K562 (cell line): ENCODE data around the gene PFAS. TPM values are rescaled to one million over a fixed set of nuclear protein-coding genes. Genes with fewer than 3 reads are reported as not detected.
A peak's percentile ranks its signal among the peaks of the same experiment; 100 is the strongest.

Experiments used
- ATAC-seq: fragments of 200-7000 bp; cut with Tn5 transposase; 3 replicates; pipeline ENCODE4 v1.9.1; 2020; ENCODE audit warnings: moderate library complexity
- BruUV-seq: library from RNA; stranded (reverse); fragments of 400-500 nt; replicated peaks from 2 replicates; lab custom pipeline; 2021; lab: Mats Ljungman, UMichigan
- CTCF ChIA-PET: fragments of 300-600 bp; formaldehyde crosslinking; extraction: SDS; loops from one replicate; lab custom pipeline; 2021; ENCODE audit warnings: low intra/inter-chr PET ratio; lab: Yijun Ruan, JAX
- POLR2A ChIA-PET: fragments of 300-600, 350-650 bp; sonication (Branson Sonifier 250); formaldehyde crosslinking; extraction: SDS; loops from one replicate; lab custom pipeline; 2021; ENCODE audit warnings: antibody characterized with exemption, inconsistent platforms; lab: Yijun Ruan, JAX
- DNase-seq, 4 experiments: peaks; one replicate each; pipeline versions ENCODE4 v3.0.0 to v3.0.0-alpha.2; 2011 to 2018; ENCODE audit warnings: low spot score in 3 of 4, mixed read lengths in 3 of 4; ENCODE audit errors: extremely low read depth in 1 of 4
- FAIRE-seq: peaks from 2 replicates; lab custom pipeline; 2011; peaks lifted over from hg19 to GRCh38; lab: Jason Lieb, UNC
- H2AFZ ChIP-seq: 2 replicates; pipeline ENCODE4 v1.6.0; 2011; ENCODE audit warnings: low read depth, low read length, control low read depth, inconsistent platforms
- H3K27ac ChIP-seq: fragments of 200-600 bp; 3 replicates; pipeline ENCODE4 v1.8.0; 2011; ENCODE audit warnings: low read depth, mild to moderate bottlenecking, control low read depth, inconsistent platforms, low read length, moderate library complexity, mixed read lengths; ENCODE audit errors: extremely low read depth
- H3K27me3 ChIP-seq, 2 experiments: fragments of 300-600 bp in 1 of 2; 2 replicates in 1 of 2; 3 replicates in 1 of 2; pipeline versions ENCODE4 v1.6.0 to v1.8.0; 2011; ENCODE audit warnings: inconsistent platforms in 2 of 2, low read length in 2 of 2, mild to moderate bottlenecking in 1 of 2, mixed read lengths in 1 of 2, moderate library complexity in 1 of 2; ENCODE audit not compliant: control insufficient read depth in 2 of 2, insufficient read depth in 2 of 2
- H3K36me3 ChIP-seq: fragments of 300-600 bp; 3 replicates; pipeline ENCODE4 v1.8.0; 2011; ENCODE audit warnings: mild to moderate bottlenecking, low read length, inconsistent platforms; ENCODE audit not compliant: control insufficient read depth, insufficient read depth
- H3K4me1 ChIP-seq, 2 experiments: fragments of 200-600 bp in 1 of 2; replicated peaks in 1 of 2; 2 replicates in 1 of 2; 3 replicates in 1 of 2; pipeline versions ENCODE4 v1.5.1 to v1.8.0; 2011; ENCODE audit warnings: inconsistent platforms in 2 of 2, low read length in 2 of 2, mild to moderate bottlenecking in 1 of 2, mixed read lengths in 1 of 2, moderate library complexity in 1 of 2; ENCODE audit not compliant: control insufficient read depth in 2 of 2, insufficient read depth in 2 of 2
- H3K4me2 ChIP-seq: 2 replicates; pipeline ENCODE4 v1.6.1; 2011; ENCODE audit warnings: low read length, control low read depth, inconsistent platforms, mixed read lengths; ENCODE audit not compliant: insufficient read depth
- H3K4me3 ChIP-seq: fragments of 200-600 bp; sonication (generic), shearing (Covaris generic); 2 replicates; pipeline ENCODE4 v1.5.1; 2016; ENCODE audit warnings: control low read depth, inconsistent platforms
- H3K79me2 ChIP-seq: fragments of 200-600 bp; 3 replicates; pipeline ENCODE4 v1.8.0; 2011; ENCODE audit warnings: low read length, inconsistent platforms; ENCODE audit not compliant: control insufficient read depth, insufficient read depth
- H3K9ac ChIP-seq, 2 experiments: 2 replicates each; pipeline versions ENCODE4 v1.6.0 to v1.6.1; 2011; ENCODE audit warnings: low read depth in 2 of 2, low read length in 2 of 2, control low read depth in 1 of 2, inconsistent platforms in 1 of 2, mild to moderate bottlenecking in 1 of 2, mixed read lengths in 1 of 2; ENCODE audit not compliant: insufficient read depth in 1 of 2
- H3K9me1 ChIP-seq: one replicate; pipeline ENCODE4 v1.6.0; 2011; ENCODE audit warnings: inconsistent platforms, mild to moderate bottlenecking, low read length, moderate library complexity; ENCODE audit not compliant: control insufficient read depth, insufficient read depth
- H3K9me3 ChIP-seq: replicated peaks from 2 replicates; pipeline ENCODE4 v1.5.1; 2011; ENCODE audit warnings: low read depth, low read length, inconsistent platforms; ENCODE audit not compliant: control insufficient read depth, insufficient read depth
- H4K20me1 ChIP-seq: replicated peaks from 2 replicates; pipeline ENCODE4 v1.6.1; 2011; ENCODE audit warnings: low read length, inconsistent platforms, mixed read lengths; ENCODE audit not compliant: control insufficient read depth, insufficient read depth
- ATF1 ChIP-seq, 2 experiments: fragments of 450-650 bp in 1 of 2; IDR thresholded peaks; 2 replicates each; pipeline ENCODE4 v1.6.1; 2016; ENCODE audit warnings: missing compliant biosample characterization in 1 of 2, missing genetic modification characterization in 1 of 2
- DPF2 ChIP-seq: fragments of 450-650 bp; IDR thresholded peaks from 2 replicates; pipeline ENCODE4 v1.6.1; 2016
- FOXA1 ChIP-seq: fragments of 450-650 bp; IDR thresholded peaks from 2 replicates; pipeline ENCODE4 v1.6.1; 2016; ENCODE audit warnings: mild to moderate bottlenecking, borderline replicate concordance
- ILK ChIP-seq: fragments of 450-650 bp; IDR thresholded peaks from 2 replicates; pipeline ENCODE4 v1.6.1; 2016; ENCODE audit warnings: missing genetic modification characterization, low read depth, mild to moderate bottlenecking, missing compliant biosample characterization, moderate library complexity, borderline replicate concordance
- KLF13 ChIP-seq: fragments of 450-650 bp; IDR thresholded peaks from 2 replicates; pipeline ENCODE4 v1.6.1; 2016; ENCODE audit warnings: missing genetic modification characterization, low read depth, mild to moderate bottlenecking, missing compliant biosample characterization, moderate library complexity, borderline replicate concordance
- L3MBTL2 ChIP-seq: fragments of 450-650 bp; IDR thresholded peaks from 2 replicates; pipeline ENCODE4 v1.6.1; 2016; ENCODE audit warnings: mild to moderate bottlenecking, moderate library complexity
- LEF1 ChIP-seq: fragments of 450-650 bp; IDR thresholded peaks from 2 replicates; pipeline ENCODE4 v1.6.1; 2016; ENCODE audit warnings: mild to moderate bottlenecking
- POLR2H ChIP-seq: IDR thresholded peaks from 2 replicates; pipeline ENCODE4 v1.6.1; 2016; ENCODE audit warnings: missing genetic modification characterization, low read depth, mild to moderate bottlenecking, control low read depth, missing compliant biosample characterization, moderate library complexity
- PRDM10 ChIP-seq: fragments of 450-650 bp; IDR thresholded peaks from 2 replicates; pipeline ENCODE4 v1.6.1; 2018; ENCODE audit not compliant: partially characterized antibody
- SMARCA4 ChIP-seq: fragments of 450-650 bp; IDR thresholded peaks from 2 replicates; pipeline ENCODE4 v1.6.1; 2016
- SMARCA5 ChIP-seq: fragments of 450-650 bp; IDR thresholded peaks from 2 replicates; pipeline ENCODE4 v1.6.1; 2016
- SRF ChIP-seq, 2 experiments: fragments of 250-450, 450-650 bp in 1 of 2; sonication (Bioruptor Pico) in 1 of 2; sonication (generic) in 1 of 2; formaldehyde crosslinking; IDR thresholded peaks; 2 replicates each; pipeline versions ENCODE4 v1.5.0 to v1.5.1; 2020 to 2022; ENCODE audit warnings: mild to moderate bottlenecking in 1 of 2, missing genetic modification reagents in 1 of 2
- ZNF143 ChIP-seq: sonication (generic); formaldehyde crosslinking; IDR thresholded peaks from 2 replicates; pipeline ENCODE4 v1.9.0; 2022; ENCODE audit warnings: mild to moderate bottlenecking, missing genetic modification reagents
- ZNF507 ChIP-seq: conservative IDR thresholded peaks from 2 replicates; pipeline ENCODE4 v1.6.1; 2017; ENCODE audit warnings: missing genetic modification characterization, missing compliant biosample characterization
- WGBS: fragments of 100-300 bp; shearing (Covaris generic); methylation state at CpG from one replicate; pipeline ENCODE4 v1.1.6; 2016; ENCODE audit warnings: low coverage, mixed read lengths; ENCODE audit not compliant: insufficient coverage; ENCODE audit errors: missing lambda C conversion rate; 5-methylcytosine and 5-hydroxymethylcytosine counted together
- in situ Hi-C: fragments of 300-500 bp; cut with MboI; formaldehyde crosslinking; loops from 4 replicates; pipeline ENCODE4 v1.15.0; 2018; ENCODE audit warnings: inconsistent platforms, mixed read lengths
- intact Hi-C: fragments of 100-400 bp; cut with micrococcal nuclease; formaldehyde crosslinking; loops from 2 replicates; pipeline ENCODE4 v1.14.2; 2022
- polyA plus RNA-seq, 8 experiments: library from polyadenylated mRNA; depleted of rRNA in 4 of 8; stranded (reverse) in 5 of 8; unstranded in 3 of 8; fragments of >200 nt; fragmentation: Nextera tagmentation in 2 of 8; fragmentation: Illumina TruSeq in 1 of 8; extraction: Ambion mirVana in 2 of 8; extraction: Trizol in 1 of 8; gene quantifications; 2 replicates each; pipeline versions ENCODE4 v1.2.1 to v1.2.3, GENCODE V29; 2011 to 2014; ENCODE audit warnings: inconsistent platforms in 1 of 8, missing spikeins in 1 of 8
- total RNA-seq, 7 experiments: library from RNA; depleted of rRNA in 6 of 7; stranded (reverse); fragments of >200 nt in 6 of 7; fragmentation: Illumina TruSeq in 2 of 7; extraction: Trizol in 2 of 7; gene quantifications; 2 replicates each; pipeline versions ENCODE4 v1.2.1 to v1.2.3, GENCODE V29; 2011 to 2021; ENCODE audit warnings: low replicate concordance in 1 of 7

Gene PFAS
- total and polyA plus RNA-seq, 9 of the 15 experiments (the other 6 are each of a cell fraction or from before 2014, with no cell fraction given): 11.6 to 131 (median 43.9) TPM

GRCh38 chr17:8210761-8211458 is 38.2 kb upstream of the PFAS start:
- FAIRE-seq (no peak), DNase-seq (no peak), ATAC-seq (peak; percentile 7)
- Histone ChIP-seq H3K9me3 (no peaks in the 10 kb centered on the region), H3K36me3 (peaks cover 26% of the 10 kb centered on the region), H3K9ac (peak overlapping the region; percentile 83 to 93), H4K20me1 (no peaks in the 10 kb centered on the region), H3K79me2 (peaks cover 32% of the 10 kb centered on the region), H3K27ac (peak overlapping the region; percentile 94), H3K4me2 (peak overlapping the region; percentile 95), H3K27me3 (no peaks in the 10 kb centered on the region), H2AFZ (peak overlapping the region; percentile 82), H3K4me3 (peak overlapping the region; percentile 73), H3K4me1 (peaks cover 17 to 24% of the 10 kb centered on the region in 2 experiments; a peak in 4 of 5 replicates), H3K9me1 (no peaks in the 10 kb centered on the region)
- ChIA-PET CTCF (no interaction called here), POLR2A (interaction anchor here (0.8 to 6.6 kb wide), 13 partner anchors 9 to 87 kb away, joined by 3 to 89 read pairs (median 5); partner anchors contain the start of genes BORCS6, CTC1 and HES7)
- WGBS: 27% methylated on average over 13 of the region's 22 CpGs
- intact Hi-C loops: loop anchor here (1.0 kb wide), 1 partner anchor 21 kb away; the partner anchor contains the start of gene BORCS6
- in situ Hi-C loops: no loop called here
- TSS peak; percentile 53 for BruUV-seq
- 0 out of 2 replicates have a peak, but pooled peaks have one; percentile 24 for TF ChIP-seq DPF2
- no peak for TF ChIP-seq ATF1 (CRISPR knock-in tag; IDR thresholded peaks at IDR 0.05)
- peak; percentile 54 for TF ChIP-seq ATF1 (tag; IDR thresholded peaks at IDR 0.05)
- TF ChIP-seq ZNF143: no peak
- TF ChIP-seq SRF (CRISPR knock-in tag; IDR thresholded peaks at IDR 0.05): 0 out of 4 replicates have a peak, but pooled peaks of 1 of the 2 experiments have one; percentile 18
- 0 out of 2 replicates have a peak, but pooled peaks have one; percentile 53 for TF ChIP-seq POLR2H (tag)
- 0 out of 2 replicates have a peak, but pooled peaks have one; percentile 19 for TF ChIP-seq SMARCA4
- 0 out of 2 replicates have a peak, but pooled peaks have one; percentile 11 for TF ChIP-seq ZNF507 (tag)
- no peak for TF ChIP-seq LEF1
- TF ChIP-seq FOXA1: no peak
- no peak for TF ChIP-seq ILK (tag)
- peak; percentile 37; the same call in 1 of the 2 replicates for TF ChIP-seq L3MBTL2
- TF ChIP-seq PRDM10: peak; percentile 67
- TF ChIP-seq KLF13 (tag): no peak
- 0 out of 2 replicates have a peak, but pooled peaks have one; percentile 10 for TF ChIP-seq SMARCA5
